BLaER1 treated with 17β-estradiol and CSF1 and Interleukin-3, amounts not matched to agents 10 nM and 100 nM (cell line): ENCODE measurements around the gene TMCC2.

Experiments used
- H3K27ac ChIP-seq, 11 experiments: shearing (Covaris generic); formaldehyde crosslinking; 2 replicates each; pipeline ENCODE4 v1.8.1; 2022
- H3K27me3 ChIP-seq, 11 experiments: shearing (Covaris generic); formaldehyde crosslinking; 2 replicates each; pipeline ENCODE4 v1.8.1; 2022
- H3K36me3 ChIP-seq, 11 experiments: shearing (Covaris generic); formaldehyde crosslinking; 2 replicates each; pipeline ENCODE4 v1.8.1; 2022
- H3K4me1 ChIP-seq, 10 experiments: shearing (Covaris generic); formaldehyde crosslinking; 2 replicates each; pipeline ENCODE4 v1.8.1; 2022
- H3K4me2 ChIP-seq, 11 experiments: shearing (Covaris generic); formaldehyde crosslinking; 2 replicates each; pipeline ENCODE4 v1.8.1; 2022
- H3K4me3 ChIP-seq, 10 experiments: shearing (Covaris generic); formaldehyde crosslinking; 2 replicates each; pipeline ENCODE4 v1.8.1; 2022
- H3K9ac ChIP-seq, 11 experiments: shearing (Covaris generic); formaldehyde crosslinking; 2 replicates each; pipeline ENCODE4 v1.8.1; 2022
- H3K9me3 ChIP-seq, 11 experiments: shearing (Covaris generic); formaldehyde crosslinking; replicated peaks in 1 of 11; 2 replicates each; pipeline ENCODE4 v1.8.1; 2022
- H4K20me1 ChIP-seq, 11 experiments: shearing (Covaris generic); formaldehyde crosslinking; 2 replicates each; pipeline ENCODE4 v1.8.1; 2022
- Cebpa-rat ChIP-seq, 11 experiments: shearing (Covaris generic); IDR thresholded peaks; 2 replicates each; pipeline ENCODE4 v1.8.1; 2022

The TMCC2 gene

GRCh38 chr1:205249651-205250050 is 21.9 kb downstream of the TMCC2 start:
- Histone ChIP-seq H3K27ac (no peak overlapping the region), H3K9me3 (no peaks in the 10 kb centered on the region), H3K36me3 (no peaks in the 10 kb centered on the region), H4K20me1 (0 out of 22 replicates have a peak, but pooled peaks cover 0 to 4% (median 0%) of the 10 kb centered on the region in 11 experiments), H3K9ac (no peak overlapping the region; a peak in 1 of 22 replicates), H3K27me3 (no peaks in the 10 kb centered on the region), H3K4me3 (no peak overlapping the region), H3K4me1 (peaks cover 8 to 30% (median 20%) of the 10 kb centered on the region in 10 experiments; a peak in 18 of 20 replicates), H3K4me2 (peak overlapping the region in 1 of 11 experiments; percentile 83; a peak in 1 of 22 replicates)
- TF ChIP-seq Cebpa-rat (IDR thresholded peaks at IDR 0.05): no peak

GRCh38 chr1:205250699-205251098 is 23.0 kb downstream of the TMCC2 start:
- no peaks in the 10 kb centered on the region for H3K36me3 ChIP-seq
- H3K4me1 ChIP-seq: peaks cover 8 to 30% (median 20%) of the 10 kb centered on the region in 10 experiments; a peak in 18 of 20 replicates
- TF ChIP-seq Cebpa-rat (IDR thresholded peaks at IDR 0.05): no peak
- no peak overlapping the region for H3K9ac ChIP-seq
- H3K27me3 ChIP-seq: no peaks in the 10 kb centered on the region
- H3K27ac ChIP-seq: no peak overlapping the region
- no peak overlapping the region for H3K4me3 ChIP-seq
- H3K4me2 ChIP-seq: no peak overlapping the region
- no peaks in the 10 kb centered on the region for H4K20me1 ChIP-seq
- H3K9me3 ChIP-seq: no peaks in the 10 kb centered on the region

GRCh38 chr1:205251576-205251975 is 23.8 kb downstream of the TMCC2 start:
- H3K27ac ChIP-seq: no peak overlapping the region
- no peak overlapping the region for H3K4me2 ChIP-seq
- H3K27me3 ChIP-seq: no peaks in the 10 kb centered on the region
- no peak overlapping the region for H3K4me3 ChIP-seq
- no peak overlapping the region for H3K9ac ChIP-seq
- no peaks in the 10 kb centered on the region for H3K36me3 ChIP-seq
- H3K9me3 ChIP-seq: no peaks in the 10 kb centered on the region
- peaks cover 11 to 33% (median 23%) of the 10 kb centered on the region in 10 experiments; a peak in 18 of 20 replicates for H3K4me1 ChIP-seq
- H4K20me1 ChIP-seq: no peaks in the 10 kb centered on the region
- no peak for TF ChIP-seq Cebpa-rat (IDR thresholded peaks at IDR 0.05)

GRCh38 chr1:205255941-205256780 is 28.4 kb downstream of the TMCC2 start:
- H3K9me3 ChIP-seq: no peaks in the 10 kb centered on the region
- H3K27me3 ChIP-seq: no peaks in the 10 kb centered on the region; a peak in 1 of 22 replicates
- H3K27ac ChIP-seq: no peak overlapping the region
- no peaks in the 10 kb centered on the region for H4K20me1 ChIP-seq
- H3K4me2 ChIP-seq: peak overlapping the region in 3 of 11 experiments; percentile 30 to 43 (median 33); a peak in 2 of 22 replicates
- peaks cover 4 to 44% (median 39%) of the 10 kb centered on the region in 10 experiments for H3K4me1 ChIP-seq
- no peak overlapping the region for H3K9ac ChIP-seq
- H3K36me3 ChIP-seq: no peaks in the 10 kb centered on the region
- TF ChIP-seq Cebpa-rat (IDR thresholded peaks at IDR 0.05): no peak
- no peak overlapping the region for H3K4me3 ChIP-seq

GRCh38 chr1:205256951-205257625 is 29.3 kb downstream of the TMCC2 start:
- no peak for TF ChIP-seq Cebpa-rat (IDR thresholded peaks at IDR 0.05)
- no peak overlapping the region for H3K27ac ChIP-seq

GRCh38 chr1:205257735-205258134 is 30.0 kb downstream of the TMCC2 start:
- Histone ChIP-seq H3K27me3 (peaks cover 0 to 14% (median 0%) of the 10 kb centered on the region in 11 experiments; a peak in 10 of 22 replicates), H3K9me3 (no peaks in the 10 kb centered on the region), H3K9ac (0 out of 22 replicates have a peak overlapping the region, but pooled peaks of 1 of the 11 experiments have one; percentile 4), H4K20me1 (no peaks in the 10 kb centered on the region), H3K4me2 (peak overlapping the region in 6 of 11 experiments; percentile 68 to 99 (median 78); a peak in 11 of 22 replicates), H3K4me1 (peaks cover 20 to 59% (median 55%) of the 10 kb centered on the region in 10 experiments), H3K36me3 (no peaks in the 10 kb centered on the region), H3K4me3 (no peak overlapping the region), H3K27ac (peak overlapping the region in 3 of 11 experiments; percentile 36 to 63 (median 62); a peak in 6 of 22 replicates)
- TF ChIP-seq Cebpa-rat (IDR thresholded peaks at IDR 0.05): no peak

More at GRCh38 chr1:205256951-205257625, 29.3 kb downstream of the TMCC2 start:
- Histone ChIP-seq H3K4me1 (peaks cover 13 to 53% (median 48%) of the 10 kb centered on the region in 10 experiments), H3K36me3 (no peaks in the 10 kb centered on the region), H3K4me2 (no peak overlapping the region), H3K9ac (no peak overlapping the region), H3K4me3 (no peak overlapping the region), H3K27me3 (peaks cover 0 to 8% (median 0%) of the 10 kb centered on the region in 11 experiments; a peak in 10 of 22 replicates), H3K9me3 (no peaks in the 10 kb centered on the region), H4K20me1 (no peaks in the 10 kb centered on the region)

GRCh38 chr1:205258261-205258691 is 30.5 kb downstream of the TMCC2 start:
- H3K4me1 ChIP-seq: peaks cover 25 to 65% (median 60%) of the 10 kb centered on the region in 10 experiments
- no peak overlapping the region; a peak in 1 of 22 replicates for H3K9ac ChIP-seq

DNA sequence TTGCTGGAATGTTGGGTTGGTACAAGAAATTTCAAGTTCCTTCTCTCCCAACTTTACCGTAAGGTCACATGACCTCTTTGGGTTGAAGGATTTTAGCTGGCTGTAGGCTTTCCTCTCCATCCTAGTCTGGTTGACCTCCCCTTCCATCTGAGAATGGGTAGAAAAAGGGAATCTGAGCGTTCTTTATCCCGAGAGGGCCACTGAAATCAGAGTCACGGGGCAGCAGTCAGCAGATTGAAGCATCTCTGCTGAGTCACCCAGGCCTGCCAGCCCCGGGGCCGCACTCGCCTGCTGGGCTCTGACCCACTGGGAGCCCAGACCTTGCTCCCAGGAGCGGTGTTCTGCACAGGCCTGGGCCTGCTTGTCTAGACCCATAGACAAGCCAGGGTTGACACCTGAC is 31.0 kb downstream of the TMCC2 start:
- no peaks in the 10 kb centered on the region for H3K9me3 ChIP-seq
- peaks cover 27 to 69% (median 65%) of the 10 kb centered on the region in 10 experiments for H3K4me1 ChIP-seq
- no peak overlapping the region for H3K4me3 ChIP-seq
- peak overlapping the region in 9 of 11 experiments; percentile 49 to 99 (median 75); a peak in 18 of 22 replicates for H3K4me2 ChIP-seq
- peak overlapping the region in 1 of 11 experiments; percentile 11; a peak in 2 of 22 replicates for H3K9ac ChIP-seq
- H3K27ac ChIP-seq: peak overlapping the region in 10 of 11 experiments; percentile 25 to 63 (median 46); a peak in 16 of 22 replicates
- peaks cover 0 to 24% (median 7%) of the 10 kb centered on the region in 11 experiments; a peak in 13 of 22 replicates for H3K27me3 ChIP-seq
- TF ChIP-seq Cebpa-rat (IDR thresholded peaks at IDR 0.05): no peak
- H3K36me3 ChIP-seq: no peaks in the 10 kb centered on the region
- no peaks in the 10 kb centered on the region for H4K20me1 ChIP-seq

More at GRCh38 chr1:205258261-205258691, 30.5 kb downstream of the TMCC2 start:
- Histone ChIP-seq H3K27ac (peak overlapping the region in 10 of 11 experiments; percentile 25 to 63 (median 46); a peak in 13 of 22 replicates), H3K36me3 (no peaks in the 10 kb centered on the region), H3K27me3 (peaks cover 0 to 20% (median 5%) of the 10 kb centered on the region in 11 experiments; a peak in 13 of 22 replicates), H3K4me3 (no peak overlapping the region), H3K9me3 (no peaks in the 10 kb centered on the region), H4K20me1 (no peaks in the 10 kb centered on the region), H3K4me2 (peak overlapping the region in 9 of 11 experiments; percentile 49 to 99 (median 75); a peak in 18 of 22 replicates)
- TF ChIP-seq Cebpa-rat (IDR thresholded peaks at IDR 0.05): no peak
